GM12801 (cell line): Measurements from ENCODE around the gene NEK7.

ENCODE experiments used
- TF ChIP-seq, protein P1 (sequence below): IDR thresholded peaks from one replicate; pipeline ENCODE4 v1.5.1; 2011; ENCODE audit warnings: control low read depth; ENCODE audit not compliant: insufficient read length; ENCODE audit errors: extremely low read depth

NEK7 gene

DNA sequence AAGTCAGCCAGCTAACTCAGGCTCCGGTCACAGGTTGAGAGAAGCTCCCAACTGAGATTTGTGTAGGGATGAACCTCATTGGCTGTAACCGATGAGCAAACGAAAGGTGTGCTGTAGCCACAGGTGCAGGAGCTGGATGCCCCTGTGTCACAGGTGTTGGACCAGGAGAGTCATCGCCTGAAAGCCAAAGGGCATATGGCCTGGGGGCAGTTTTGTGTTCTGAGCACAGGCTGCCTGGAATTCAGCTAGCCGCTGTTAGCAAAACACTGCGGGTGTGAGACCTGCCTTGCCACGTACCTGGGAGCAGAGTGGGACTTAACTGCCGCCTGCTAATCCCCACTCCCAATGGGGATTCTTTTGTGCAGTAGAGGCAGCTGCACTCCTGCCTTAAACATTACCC is 55.3 kb downstream of the NEK7 start:
- TF ChIP-seq, protein P1, sequence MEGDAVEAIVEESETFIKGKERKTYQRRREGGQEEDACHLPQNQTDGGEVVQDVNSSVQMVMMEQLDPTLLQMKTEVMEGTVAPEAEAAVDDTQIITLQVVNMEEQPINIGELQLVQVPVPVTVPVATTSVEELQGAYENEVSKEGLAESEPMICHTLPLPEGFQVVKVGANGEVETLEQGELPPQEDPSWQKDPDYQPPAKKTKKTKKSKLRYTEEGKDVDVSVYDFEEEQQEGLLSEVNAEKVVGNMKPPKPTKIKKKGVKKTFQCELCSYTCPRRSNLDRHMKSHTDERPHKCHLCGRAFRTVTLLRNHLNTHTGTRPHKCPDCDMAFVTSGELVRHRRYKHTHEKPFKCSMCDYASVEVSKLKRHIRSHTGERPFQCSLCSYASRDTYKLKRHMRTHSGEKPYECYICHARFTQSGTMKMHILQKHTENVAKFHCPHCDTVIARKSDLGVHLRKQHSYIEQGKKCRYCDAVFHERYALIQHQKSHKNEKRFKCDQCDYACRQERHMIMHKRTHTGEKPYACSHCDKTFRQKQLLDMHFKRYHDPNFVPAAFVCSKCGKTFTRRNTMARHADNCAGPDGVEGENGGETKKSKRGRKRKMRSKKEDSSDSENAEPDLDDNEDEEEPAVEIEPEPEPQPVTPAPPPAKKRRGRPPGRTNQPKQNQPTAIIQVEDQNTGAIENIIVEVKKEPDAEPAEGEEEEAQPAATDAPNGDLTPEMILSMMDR: no peak

DNA sequence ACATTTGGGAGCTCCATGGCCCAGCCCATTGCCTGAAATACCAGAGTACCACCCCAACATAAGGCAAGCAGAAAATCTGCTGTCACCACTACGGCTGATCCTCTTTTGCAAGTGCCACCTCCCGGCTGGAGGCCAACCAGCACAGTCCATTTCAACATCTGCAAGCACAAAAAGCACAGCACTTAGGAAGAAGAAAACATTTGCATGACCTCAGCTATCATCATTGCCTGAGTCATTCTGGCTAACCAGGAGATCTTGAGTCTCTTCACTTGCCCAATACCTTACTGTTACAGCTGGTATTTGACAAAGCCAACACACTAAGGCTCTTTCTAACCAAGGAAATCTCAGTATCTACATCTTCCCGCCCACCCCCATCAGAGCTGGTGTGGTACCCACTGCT is 55.9 kb downstream of the NEK7 start:
- TF ChIP-seq, protein P1: no peak

DNA sequence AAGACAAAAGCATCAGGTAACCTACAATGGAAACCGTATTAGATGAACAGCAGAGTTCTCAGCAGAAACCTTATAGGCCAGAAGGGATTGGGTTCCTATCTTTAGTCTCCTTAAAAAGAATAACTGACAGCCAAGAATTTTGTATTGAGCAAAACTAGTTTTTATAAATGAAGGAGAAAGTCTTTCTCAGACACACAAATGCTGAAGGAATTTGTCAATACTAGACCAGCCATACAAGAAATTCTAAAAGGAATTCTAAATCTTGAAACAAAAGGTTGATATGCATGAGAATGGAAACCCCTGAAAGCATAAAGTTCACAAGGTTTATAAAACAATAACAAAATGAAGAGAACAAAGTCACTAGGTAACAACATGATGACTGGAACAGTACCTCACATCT is 58.1 kb downstream of the NEK7 start:
- TF ChIP-seq, protein P1: no peak

DNA sequence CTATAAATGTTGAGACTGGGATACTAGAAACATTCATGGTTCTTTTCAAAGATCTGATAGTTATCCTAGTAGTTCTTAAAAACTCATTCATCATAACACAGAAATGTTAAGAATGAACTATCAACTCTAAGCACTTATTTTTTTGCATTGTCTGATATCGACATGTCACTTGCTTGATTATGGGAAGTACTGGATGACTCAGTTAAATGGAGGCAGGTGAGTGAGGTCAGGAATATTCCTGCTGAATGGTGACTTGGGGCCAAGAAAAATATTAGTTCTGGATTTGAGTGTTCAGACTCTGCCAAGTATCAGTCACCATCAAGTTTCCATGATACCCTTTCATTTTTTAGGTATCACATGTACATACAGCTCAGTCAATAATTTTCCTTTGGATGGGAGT is 63.6 kb downstream of the NEK7 start:
- TF ChIP-seq, protein P1: no peak

DNA sequence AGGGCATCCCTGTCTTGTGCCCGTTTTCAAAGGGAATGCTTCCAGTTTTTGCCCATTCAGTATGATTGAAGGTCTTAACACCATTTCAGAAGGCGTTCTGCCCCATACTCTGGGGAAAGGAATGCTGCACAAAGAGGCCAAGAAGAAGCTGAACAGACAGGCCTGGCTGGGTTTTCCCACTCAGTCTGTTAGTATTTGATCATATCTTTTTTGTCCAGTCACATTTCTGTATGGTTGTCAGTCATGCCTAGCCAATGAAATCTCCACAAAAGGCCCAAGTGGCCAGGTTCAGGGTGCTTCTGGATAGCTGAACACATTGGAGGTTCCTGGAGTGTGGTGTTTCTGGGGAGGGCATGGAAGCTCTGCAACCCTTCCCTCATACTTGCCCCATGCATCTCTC is 72.1 kb downstream of the NEK7 start:
- TF ChIP-seq, protein P1: no peak

DNA sequence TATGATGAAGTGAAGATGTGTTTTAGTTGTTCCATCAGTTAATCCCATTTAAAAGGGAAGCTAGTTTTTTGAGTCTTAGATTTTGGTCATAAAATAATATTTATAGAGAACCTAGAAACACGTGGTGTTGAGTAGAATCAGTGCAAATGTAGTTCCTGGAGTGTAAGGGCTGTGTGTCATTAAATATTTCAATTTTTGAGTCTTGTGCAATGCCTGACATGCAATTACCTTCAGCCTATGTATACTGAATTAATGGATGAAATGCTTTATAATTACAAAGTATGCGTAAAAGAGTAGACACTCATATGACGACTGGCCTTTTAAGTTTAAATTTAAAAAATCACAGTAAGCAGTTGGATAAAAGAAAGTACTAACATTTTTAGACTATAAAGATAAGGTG is 75.0 kb downstream of the NEK7 start:
- TF ChIP-seq, protein P1: no peak

DNA sequence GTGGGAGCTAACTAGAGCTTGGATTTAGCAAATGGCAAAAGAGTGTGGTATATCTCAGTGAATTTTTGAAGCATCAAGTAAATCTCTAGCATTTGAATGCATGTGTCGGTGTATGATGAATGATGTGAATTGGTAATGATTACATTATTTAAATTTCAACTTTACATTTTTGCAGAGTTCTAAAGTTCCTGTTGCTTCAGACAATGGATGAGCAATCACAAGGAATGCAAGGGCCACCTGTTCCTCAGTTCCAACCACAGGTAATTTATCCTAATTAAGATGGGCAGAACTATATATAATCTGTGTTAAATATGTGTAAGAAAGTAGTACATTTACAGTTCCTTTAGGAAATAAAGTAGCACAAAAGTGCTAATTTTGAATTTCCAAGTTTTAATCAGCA is 75.6 kb downstream of the NEK7 start:
- TF ChIP-seq, protein P1: no peak
